A172 (cell line): ENCODE results near the gene FOXP1. TPM values are rescaled to one million over a fixed set of nuclear protein-coding genes. Genes with fewer than 3 reads are reported as not detected.

Experiments used
- DNase-seq: peaks from one replicate; pipeline ENCODE4 v3.0.0-alpha.2; 2015; ENCODE audit warnings: low spot score
- total RNA-seq: library from RNA; depleted of rRNA; stranded (reverse); fragments of >200 nt; shearing (Covaris generic); gene quantifications from 2 replicates; pipeline ENCODE4 v1.2.3, GENCODE V29; 2014; rRNA removed

The FOXP1 gene
- total RNA-seq, 1 experiment from 2014 or later = 10.3 TPM

DNA sequence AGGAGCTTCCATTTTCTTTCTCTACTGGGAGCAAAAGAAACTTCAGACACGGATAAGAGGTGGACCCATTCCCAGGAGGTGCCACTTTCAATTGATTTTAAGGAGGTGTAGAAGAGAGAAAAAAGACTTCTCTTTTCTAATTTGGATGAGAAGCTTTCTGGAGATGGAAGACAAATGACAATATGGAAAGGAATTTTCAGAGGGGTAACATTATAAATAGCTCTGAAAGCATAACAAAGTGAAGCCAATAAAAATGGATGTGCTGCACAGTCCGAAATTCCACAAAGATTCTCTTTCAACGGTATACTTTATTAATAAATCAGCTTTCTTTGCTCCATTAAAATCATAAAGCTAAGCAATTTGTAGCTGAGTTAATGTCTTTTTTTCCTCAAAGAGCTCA, 663.9 kb downstream of the FOXP1 start:
- DNase-seq = no peak

DNA sequence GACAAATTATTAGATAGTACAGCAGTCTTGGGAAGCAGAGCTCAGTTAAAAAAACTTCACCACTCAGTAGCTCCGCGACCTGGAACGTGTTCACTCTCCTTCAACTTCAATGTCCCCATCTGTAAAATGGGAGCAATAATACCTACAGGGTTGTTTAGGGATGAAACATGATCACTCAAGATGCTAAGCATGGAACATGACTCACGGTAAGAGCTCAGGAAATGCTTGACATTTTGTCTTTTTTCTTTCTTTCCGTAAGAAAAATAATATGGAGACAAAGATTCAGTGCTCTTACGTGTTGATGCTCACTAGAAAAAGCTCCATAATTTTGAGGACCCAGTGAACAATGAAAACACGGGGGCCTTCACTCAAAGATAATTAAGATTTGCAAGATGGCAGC, 664.4 kb downstream of the FOXP1 start:
- DNase-seq = no peak

DNA sequence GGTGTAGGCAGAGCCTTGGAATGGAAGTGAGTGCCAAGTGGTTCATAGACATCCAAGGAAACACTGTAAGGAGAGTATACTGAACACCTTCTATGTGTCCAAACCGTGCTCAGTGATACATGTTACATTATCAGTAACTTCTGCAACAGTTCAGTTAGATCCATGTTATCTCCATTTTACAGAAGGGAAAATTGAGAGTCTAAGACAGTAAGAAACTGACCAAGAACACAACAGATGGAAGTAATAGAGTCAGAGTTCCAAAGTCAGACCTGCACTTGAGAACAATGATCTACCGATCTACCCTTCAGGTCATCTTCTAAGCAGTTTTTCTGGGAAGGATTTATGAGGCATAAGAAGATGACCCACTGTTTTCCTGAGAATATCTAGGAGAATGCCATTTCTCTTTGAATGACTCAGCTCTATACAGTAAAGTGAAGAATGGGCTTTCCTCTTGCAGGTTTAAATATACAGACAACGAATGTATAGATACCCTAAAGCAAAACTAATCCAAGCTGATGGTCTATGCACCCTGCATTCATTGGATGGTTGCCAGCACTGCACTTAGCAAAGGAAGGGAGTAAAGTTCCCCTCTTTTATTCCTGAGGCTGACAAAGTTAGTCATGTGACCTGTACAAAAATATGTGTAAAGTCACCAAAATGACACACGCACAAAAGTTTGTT, 667.0 kb downstream of the FOXP1 start:
- DNase-seq = no peak

DNA sequence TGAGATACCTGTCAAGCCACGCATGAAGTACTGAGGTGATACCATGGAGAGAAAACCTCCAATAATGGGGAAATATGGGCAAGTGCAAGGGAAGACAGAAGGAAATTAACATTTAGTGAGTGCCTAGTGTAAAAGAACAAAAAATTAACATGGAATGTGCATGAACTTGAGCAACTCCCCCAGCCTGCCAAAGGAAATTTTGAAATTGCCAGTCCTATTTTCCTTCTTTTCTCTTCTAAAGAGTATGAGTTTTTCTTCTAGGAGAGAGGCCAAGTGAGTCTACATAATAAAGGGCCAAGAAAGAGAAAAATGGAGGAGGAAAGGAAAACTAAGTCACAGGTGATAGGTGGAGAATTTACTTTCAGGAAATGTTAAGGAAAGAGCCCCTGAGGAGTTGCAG, 668.7 kb downstream of the FOXP1 start:
- no peak for DNase-seq

DNA sequence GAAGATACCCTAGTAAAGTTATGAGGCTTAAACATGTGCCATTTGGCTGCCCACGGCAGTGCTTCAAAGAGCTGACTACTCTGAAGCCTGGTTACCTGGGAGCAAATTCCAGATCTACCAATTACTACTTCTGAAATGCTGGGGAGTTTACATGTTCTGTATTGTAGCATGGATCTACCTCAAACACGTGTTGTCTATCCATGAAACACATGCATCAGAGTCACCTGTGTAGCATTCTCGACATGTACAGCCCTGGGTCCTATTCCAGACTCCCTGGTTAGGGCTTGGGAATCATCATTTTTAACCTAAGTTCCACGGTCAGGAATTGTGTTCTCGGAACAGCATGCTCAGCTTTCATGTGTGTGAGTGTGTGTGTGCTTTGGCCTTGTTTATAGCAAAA, 671.8 kb downstream of the FOXP1 start:
- no peak for DNase-seq

DNA sequence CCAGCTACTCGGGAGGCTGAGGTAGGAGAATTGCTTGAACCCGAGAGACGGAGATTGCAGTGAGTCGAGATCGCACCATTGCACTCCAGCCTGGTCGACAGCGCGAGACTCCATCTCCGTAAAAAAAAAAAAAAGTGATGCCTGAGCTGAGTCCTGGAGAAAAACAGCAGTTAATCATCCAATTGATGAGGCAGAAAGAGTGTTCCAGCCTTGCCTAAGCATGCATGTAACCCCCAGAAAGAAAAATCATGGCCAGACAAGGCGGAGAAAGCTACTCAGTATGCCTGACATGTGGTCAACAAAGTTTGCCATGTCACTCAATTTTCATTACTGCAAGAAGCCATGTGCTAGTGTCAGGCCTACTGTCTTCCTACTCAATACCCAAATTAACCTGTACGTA, 678.0 kb downstream of the FOXP1 start:
- no peak for DNase-seq

Other genes with a start within 250 kb of the FOXP1 start
- gene EIF4E3, start 141.7 kb upstream of the FOXP1 start, total RNA-seq = 0.60 and 1.6 TPM in 2 replicates
- gene GPR27, start 170.1 kb upstream of the FOXP1 start, total RNA-seq = not detected in 2 replicates
- not detected in 2 replicates for gene PROK2, start 201.4 kb upstream of the FOXP1 start, total RNA-seq